B cell (primary cell): ENCODE results near the gene TRAF5.
"Not testable (repeated sequence)": the region's sequence is repeated elsewhere in the genome, so short reads cannot be mapped to it uniquely, and the experiment has no call there.

Experiments used
- CTCF ChIP-seq: fragments of 200-600 bp; IDR thresholded peaks from one replicate; pipeline ENCODE4 v1.8.0; 2022; ENCODE audit warnings: antibody characterized with exemption, mild to moderate bottlenecking
- EZH2 ChIP-seq: IDR thresholded peaks from 2 replicates; pipeline ENCODE4 v1.6.1; 2012; ENCODE audit warnings: borderline replicate concordance, low read depth, mild to moderate bottlenecking, moderate library complexity, low read length; ENCODE audit not compliant: insufficient read depth, poor library complexity, severe bottlenecking

DNA sequence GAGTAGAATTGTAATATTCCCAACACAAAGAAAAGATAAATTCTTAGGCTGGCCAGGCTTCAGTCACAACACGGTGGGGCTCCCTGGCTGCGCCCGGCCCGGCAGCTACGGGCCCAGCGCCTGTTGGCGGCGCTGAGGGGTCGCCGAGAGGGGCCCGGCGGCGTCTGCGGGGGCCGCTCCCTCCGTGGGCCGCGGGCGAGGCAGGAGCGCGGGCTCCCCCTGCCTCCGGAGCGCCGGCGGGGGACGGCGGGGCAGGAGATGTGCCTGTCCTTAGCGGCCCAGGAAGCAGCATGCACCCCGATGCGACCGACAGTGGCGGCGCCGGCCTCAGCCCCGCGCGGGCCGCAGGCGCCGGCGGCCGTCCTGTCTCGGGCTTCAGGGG, 89.6 kb downstream of the TRAF5 start:
- TF ChIP-seq CTCF, EZH2: not testable (repeated sequence)
